PC-3 (cell line): ENCODE measurements around the gene RGS3. TPM values are rescaled to one million over a fixed set of nuclear protein-coding genes. Genes with fewer than 3 reads are reported as not detected.

Experiments
- ATAC-seq: fragments of 200-7000 bp; cut with Tn5 transposase; 2 replicates; pipeline ENCODE4 v1.9.1; 2020; ENCODE audit warnings: mild to moderate bottlenecking, moderate library complexity
- BruUV-seq: library from RNA; stranded (reverse); fragments of 400-500 nt; replicated peaks from 2 replicates; lab custom pipeline; 2021; lab: Mats Ljungman, UMichigan
- CTCF ChIA-PET: fragments of 300-600 bp; sonication (Branson Sonifier 250); formaldehyde crosslinking; loops from one replicate; lab custom pipeline; 2022; ENCODE audit warnings: antibody characterized with exemption; lab: Charles Lee
- POLR2A ChIA-PET: fragments of 300-600 bp; sonication (Branson Sonifier 250); formaldehyde crosslinking; loops from one replicate; lab custom pipeline; 2022; ENCODE audit warnings: antibody characterized with exemption; ENCODE audit not compliant: unreplicated experiment; lab: Charles Lee
- DNase-seq: peaks from one replicate; pipeline ENCODE4 v3.0.0-alpha.2; 2015
- H2AFZ ChIP-seq: fragments of 300-600 bp; sonication (generic); 2 replicates; pipeline ENCODE4 v1.6.0; 2016; ENCODE audit warnings: antibody characterized with exemption, low read length
- H3F3A ChIP-seq: fragments of 300-600 bp; sonication (generic); one replicate; pipeline ENCODE4 v1.6.0; 2017; ENCODE audit warnings: antibody characterized with exemption, low read length, control low read depth, mild to moderate bottlenecking; ENCODE audit not compliant: unreplicated experiment
- H3K27ac ChIP-seq: fragments of 300-600 bp; sonication (generic); 2 replicates; pipeline ENCODE4 v1.5.1; 2016; ENCODE audit warnings: mild to moderate bottlenecking, low read length
- H3K27me3 ChIP-seq: fragments of 300-600 bp; sonication (generic); 2 replicates; pipeline ENCODE4 v1.6.1; 2016; ENCODE audit warnings: low read length, mixed read lengths
- H3K36me3 ChIP-seq: fragments of 300-600 bp; sonication (generic); 2 replicates; pipeline ENCODE4 v1.6.1; 2016; ENCODE audit warnings: low read depth, mixed run types, low read length, mixed read lengths
- H3K4me1 ChIP-seq: fragments of 300-600 bp; sonication (generic); 2 replicates; pipeline ENCODE4 v1.5.1; 2016; ENCODE audit warnings: low read length; ENCODE audit not compliant: insufficient read depth
- H3K4me2 ChIP-seq: fragments of 300-600 bp; sonication (generic); 2 replicates; pipeline ENCODE4 v1.6.0; 2016; ENCODE audit warnings: low read length
- H3K4me3 ChIP-seq: fragments of 300-600 bp; sonication (generic); 2 replicates; pipeline ENCODE4 v1.5.1; 2016; ENCODE audit warnings: mild to moderate bottlenecking, low read length, mixed read lengths
- H3K79me2 ChIP-seq: fragments of 300-600 bp; sonication (generic); 2 replicates; pipeline ENCODE4 v1.6.1; 2017; ENCODE audit warnings: low read length, mixed read lengths
- H3K9ac ChIP-seq: fragments of 300-600 bp; sonication (generic); 2 replicates; pipeline ENCODE4 v1.6.0; 2016; ENCODE audit warnings: mild to moderate bottlenecking, low read length
- H3K9me2 ChIP-seq: fragments of 300-600 bp; sonication (generic); replicated peaks from 2 replicates; pipeline ENCODE4 v1.6.1; 2016; ENCODE audit warnings: mixed run types, low read length, mixed read lengths
- H3K9me3 ChIP-seq: fragments of 300-600 bp; sonication (generic); 2 replicates; pipeline ENCODE4 v1.6.1; 2016; ENCODE audit warnings: low read length, mixed read lengths
- H4K20me1 ChIP-seq: fragments of 300-600 bp; sonication (generic); 2 replicates; pipeline ENCODE4 v1.6.1; 2016; ENCODE audit warnings: low read length, mixed read lengths
- CTCF ChIP-seq: fragments of 300-600 bp; sonication (generic); conservative IDR thresholded peaks from 2 replicates; pipeline ENCODE4 v1.5.1; 2017; ENCODE audit warnings: antibody characterized with exemption, low read depth, mild to moderate bottlenecking, low read length
- EZH2 ChIP-seq: fragments of 300-600 bp; sonication (generic); IDR thresholded peaks from one replicate; pipeline ENCODE4 v1.6.1; 2017; ENCODE audit warnings: antibody characterized with exemption, mild to moderate bottlenecking, low read length; ENCODE audit not compliant: unreplicated experiment
- EZH2phosphoT487 ChIP-seq: fragments of 300-600 bp; sonication (generic); IDR thresholded peaks from 2 replicates; pipeline ENCODE4 v1.6.1; 2018; ENCODE audit warnings: mild to moderate bottlenecking, antibody characterized with exemption, low read length, borderline replicate concordance
- intact Hi-C: fragments of 100-400 bp; cut with micrococcal nuclease; formaldehyde crosslinking; loops from 2 replicates; pipeline ENCODE4 v1.9.0; 2023
- total RNA-seq: library from RNA; depleted of rRNA; stranded (reverse); fragments of >200 nt; gene quantifications from 2 replicates; pipeline ENCODE4 v1.2.3, GENCODE V29; 2014

Gene RGS3
- total RNA-seq, 1 experiment from 2014 or later, result 26.3 TPM

DNA sequence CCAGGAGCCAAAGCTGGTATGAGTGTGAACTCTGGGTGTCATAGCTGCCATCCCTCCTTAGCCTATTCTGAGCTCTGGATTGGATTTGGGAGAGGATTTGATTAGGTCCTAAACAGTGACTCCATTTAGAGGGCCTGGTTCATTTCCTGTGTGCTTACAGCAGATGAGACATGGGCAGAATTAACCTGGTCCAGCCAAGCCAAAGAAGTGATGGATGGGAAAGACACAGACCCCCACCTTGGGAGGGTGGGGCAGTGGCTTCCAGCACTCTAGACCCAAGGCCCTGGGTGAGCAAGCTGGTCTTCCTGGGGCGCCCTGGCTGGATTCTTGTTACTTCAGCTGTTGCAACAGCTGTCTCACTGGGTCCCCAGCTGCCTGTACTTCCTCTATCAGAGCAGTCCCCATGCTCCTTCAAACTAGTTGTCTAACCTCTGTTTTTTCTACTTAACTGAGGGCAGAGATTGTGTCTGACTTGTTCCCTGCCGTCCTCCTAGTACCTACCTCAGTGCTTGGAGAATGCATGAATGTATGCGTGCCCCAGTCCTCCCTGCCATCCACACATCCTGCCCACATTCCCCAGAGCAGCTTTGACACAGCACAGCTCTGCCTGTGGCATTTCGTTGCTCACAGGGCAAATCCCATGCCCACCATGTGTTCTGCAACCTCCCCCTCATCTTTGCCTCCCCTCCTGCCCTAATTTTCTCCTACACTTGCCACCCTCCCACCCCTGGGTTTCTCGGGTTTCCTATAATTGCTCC, 115.9 kb downstream of the RGS3 start:
- H3F3A ChIP-seq, result peaks cover 6% of the 10 kb centered on the region
- peak overlapping the region; percentile 98 for H3K27ac ChIP-seq
- ChIA-PET POLR2A (interaction anchor here (0.5 kb wide), 1 partner anchor 115 kb away, joined by 8 read pairs; no protein-coding TSS in a partner anchor), CTCF (interaction anchor here (0.6 to 1.2 kb wide), 2 partner anchors 12 to 134 kb away, joined by 3 to 7 read pairs; no protein-coding TSS in a partner anchor)
- no peaks in the 10 kb centered on the region for H3K27me3 ChIP-seq
- H2AFZ ChIP-seq, result no peak overlapping the region
- intact Hi-C loops, result no loop called here
- DNase-seq (no peak), ATAC-seq (peak; percentile 5)
- peak overlapping the region; percentile 78 for H3K4me2 ChIP-seq
- no TSS peak for BruUV-seq
- H3K9me3 ChIP-seq, result no peaks in the 10 kb centered on the region
- peaks cover 22% of the 10 kb centered on the region for H3K79me2 ChIP-seq
- H3K36me3 ChIP-seq, result peaks cover 8% of the 10 kb centered on the region; the same call in 1 of the 2 replicates
- TF ChIP-seq CTCF, result no peak
- TF ChIP-seq EZH2, result no peak
- no peak for TF ChIP-seq EZH2phosphoT487
- H3K9ac ChIP-seq, result peak overlapping the region; percentile 54
- H4K20me1 ChIP-seq, result no peaks in the 10 kb centered on the region
- no peaks in the 10 kb centered on the region for H3K9me2 ChIP-seq
- no peak overlapping the region for H3K4me3 ChIP-seq
- H3K4me1 ChIP-seq, result peaks cover 64% of the 10 kb centered on the region

GRCh38 chr9:113580041-113580953, 116.8 kb downstream of the RGS3 start:
- BruUV-seq, result TSS peak; percentile 67

More at GRCh38 chr9:113580041-113580953, 116.8 kb downstream of the RGS3 start:
- intact Hi-C loops, result no loop called here
- Histone ChIP-seq H2AFZ (peak overlapping the region; percentile 57; the same call in 1 of the 2 replicates), H3K27ac (peak overlapping the region; percentile 98), H3K4me1 (peaks cover 61% of the 10 kb centered on the region), H3K9ac (peak overlapping the region; percentile 59), H3K9me2 (no peaks in the 10 kb centered on the region), H3K4me3 (peak overlapping the region; percentile 32; the same call in 1 of the 2 replicates), H3F3A (peaks cover 6% of the 10 kb centered on the region), H3K36me3 (peaks cover 13% of the 10 kb centered on the region), H3K79me2 (peaks cover 25% of the 10 kb centered on the region), H3K9me3 (no peaks in the 10 kb centered on the region), H3K4me2 (peak overlapping the region; percentile 78), H3K27me3 (no peaks in the 10 kb centered on the region), H4K20me1 (no peaks in the 10 kb centered on the region)
- ATAC-seq (peak; percentile 52), DNase-seq (peak; percentile 89)
- POLR2A ChIA-PET, result interaction anchor here (0.5 kb wide), 1 partner anchor 115 kb away, joined by 8 read pairs; no protein-coding TSS in a partner anchor
- CTCF ChIA-PET, result interaction anchor here (1.2 kb wide), 1 partner anchor 135 kb away, joined by 7 read pairs; no protein-coding TSS in a partner anchor
- TF ChIP-seq CTCF, result no peak; the same call in 1 of the 2 replicates
- TF ChIP-seq EZH2phosphoT487, result no peak
- no peak for TF ChIP-seq EZH2
